Fibroblast of lung (primary cell): ENCODE results near the gene RCOR1. TPM values are rescaled to one million over a fixed set of nuclear protein-coding genes. Genes with fewer than 3 reads are reported as not detected.

Source experiments
- DNase-seq, 2 donors: peaks; one replicate each; pipeline versions ENCODE4 v3.0.0 to v3.0.0-alpha.2; 2010; ENCODE audit warnings: low read depth in 2 of 2
- H2AFZ ChIP-seq: 2 replicates; pipeline ENCODE4 v1.5.1; 2012; ENCODE audit warnings: low read length, control low read depth, inconsistent platforms
- H3K27ac ChIP-seq: 2 replicates; pipeline ENCODE4 v1.5.1; 2011; ENCODE audit warnings: low read length, control low read depth; ENCODE audit not compliant: insufficient read depth
- H3K27me3 ChIP-seq: 2 replicates; pipeline ENCODE4 v1.5.1; 2011; ENCODE audit warnings: mild to moderate bottlenecking, low read length; ENCODE audit not compliant: control insufficient read depth, insufficient read depth
- H3K36me3 ChIP-seq: 2 replicates; pipeline ENCODE4 v1.5.1; 2011; ENCODE audit warnings: low read length; ENCODE audit not compliant: control insufficient read depth, insufficient read depth
- H3K4me1 ChIP-seq: 2 replicates; pipeline ENCODE4 v1.5.1; 2011; ENCODE audit warnings: low read length; ENCODE audit not compliant: control insufficient read depth, insufficient read depth; ENCODE audit errors: extremely low read depth
- H3K4me2 ChIP-seq: 2 replicates; pipeline ENCODE4 v1.5.1; 2011; ENCODE audit warnings: low read length, control low read depth; ENCODE audit not compliant: insufficient read depth; ENCODE audit errors: extremely low read depth
- H3K4me3 ChIP-seq, 4 experiments: fragments of 200-600 bp in 1 of 4; sonication (generic) in 1 of 4; replicated peaks in 1 of 4; 2 replicates each; pipeline ENCODE4 v1.5.1; 2011 to 2016; ENCODE audit warnings: low read length in 4 of 4, low read depth in 3 of 4, mild to moderate bottlenecking in 3 of 4, control low read depth in 2 of 4, inconsistent platforms in 1 of 4, mixed read lengths in 1 of 4; ENCODE audit not compliant: insufficient read depth in 1 of 4; ENCODE audit errors: control extremely low read depth in 1 of 4
- H3K79me2 ChIP-seq: 2 replicates; pipeline ENCODE4 v1.5.1; 2012; ENCODE audit warnings: mild to moderate bottlenecking, low read length, inconsistent platforms; ENCODE audit not compliant: control insufficient read depth, insufficient read depth
- H3K9ac ChIP-seq: 2 replicates; pipeline ENCODE4 v1.5.1; 2011; ENCODE audit warnings: mild to moderate bottlenecking, low read length, control low read depth; ENCODE audit not compliant: insufficient read depth
- H3K9me3 ChIP-seq: 2 replicates; pipeline ENCODE4 v1.5.1; 2012; ENCODE audit warnings: low read depth, low read length; ENCODE audit not compliant: control insufficient read depth, insufficient read depth
- H4K20me1 ChIP-seq: 2 replicates; pipeline ENCODE4 v1.5.1; 2011; ENCODE audit warnings: low read length; ENCODE audit not compliant: control insufficient read depth, insufficient read depth; ENCODE audit errors: extremely low read depth
- EZH2 ChIP-seq: IDR thresholded peaks from 2 replicates; pipeline ENCODE4 v1.5.1; 2012; ENCODE audit warnings: low read length, control low read depth, mild to moderate bottlenecking; ENCODE audit errors: missing control alignments
- polyA plus RNA-seq, 2 donors: library from polyadenylated mRNA; depleted of rRNA in 1 of 2; stranded (reverse) in 1 of 2; unstranded in 1 of 2; fragments of >200 nt; gene quantifications; 2 replicates each; pipeline ENCODE4 v1.2.1, GENCODE V29; 2011 to 2012; ENCODE audit warnings: missing spikeins in 1 of 2
- total RNA-seq: library from RNA; depleted of rRNA; stranded (reverse); fragments of >200 nt; gene quantifications from 2 replicates; pipeline ENCODE4 v1.2.1, GENCODE V29; 2014
- TF ChIP-seq, protein P1 (sequence below), 2 donors: IDR thresholded peaks in 1 of 2; conservative IDR thresholded peaks in 1 of 2; 1 replicate in 1 of 2; 2 replicates in 1 of 2; pipeline ENCODE4 v1.5.1; 2011 to 2012; ENCODE audit warnings: low read length in 2 of 2, control low read depth in 1 of 2, inconsistent platforms in 1 of 2, low read depth in 1 of 2, mild to moderate bottlenecking in 1 of 2

The RCOR1 gene
- total and polyA plus RNA-seq, 2 donors (not counting 1 experiment from before 2014, with no cell fraction given), result 11.4 to 19.6 TPM

DNA sequence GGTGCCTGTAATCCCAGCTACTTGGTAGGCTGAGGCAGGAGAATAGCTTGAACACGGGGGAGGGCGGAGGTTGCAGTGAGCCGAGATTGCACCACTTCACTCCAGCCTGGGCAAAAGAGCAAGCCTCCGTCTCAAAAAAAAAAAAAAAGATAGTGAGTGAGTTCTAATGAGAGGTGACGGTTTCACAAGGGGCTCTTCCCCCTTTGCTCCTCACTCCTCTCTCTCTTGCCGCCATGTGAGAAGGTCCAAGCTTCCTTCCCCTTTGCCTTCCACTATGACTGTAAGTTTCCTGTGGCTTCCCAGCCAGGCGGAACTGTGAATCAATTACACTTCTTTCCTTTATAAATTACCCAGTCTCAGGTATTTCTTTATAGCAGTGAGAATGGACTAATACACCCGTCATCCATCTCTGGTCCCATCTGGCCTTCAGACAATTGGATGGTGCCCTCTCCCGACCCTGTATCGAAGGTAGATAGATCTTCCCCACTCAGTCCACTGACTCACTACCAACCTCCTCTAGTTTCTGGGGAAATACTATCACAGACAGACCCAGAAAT is 27.0 kb upstream of the RCOR1 start:
- H3K4me3 ChIP-seq, result no peak overlapping the region
- H3K79me2 ChIP-seq, result no peaks in the 10 kb centered on the region
- no peaks in the 10 kb centered on the region for H4K20me1 ChIP-seq
- H3K36me3 ChIP-seq, result no peaks in the 10 kb centered on the region
- no peaks in the 10 kb centered on the region for H3K27me3 ChIP-seq
- H3K4me1 ChIP-seq, result no peaks in the 10 kb centered on the region
- H3K27ac ChIP-seq, result no peak overlapping the region
- no peak overlapping the region for H3K9ac ChIP-seq
- no peak for DNase-seq
- no peak overlapping the region for H3K4me2 ChIP-seq
- TF ChIP-seq EZH2, result no peak
- TF ChIP-seq, protein P1, sequence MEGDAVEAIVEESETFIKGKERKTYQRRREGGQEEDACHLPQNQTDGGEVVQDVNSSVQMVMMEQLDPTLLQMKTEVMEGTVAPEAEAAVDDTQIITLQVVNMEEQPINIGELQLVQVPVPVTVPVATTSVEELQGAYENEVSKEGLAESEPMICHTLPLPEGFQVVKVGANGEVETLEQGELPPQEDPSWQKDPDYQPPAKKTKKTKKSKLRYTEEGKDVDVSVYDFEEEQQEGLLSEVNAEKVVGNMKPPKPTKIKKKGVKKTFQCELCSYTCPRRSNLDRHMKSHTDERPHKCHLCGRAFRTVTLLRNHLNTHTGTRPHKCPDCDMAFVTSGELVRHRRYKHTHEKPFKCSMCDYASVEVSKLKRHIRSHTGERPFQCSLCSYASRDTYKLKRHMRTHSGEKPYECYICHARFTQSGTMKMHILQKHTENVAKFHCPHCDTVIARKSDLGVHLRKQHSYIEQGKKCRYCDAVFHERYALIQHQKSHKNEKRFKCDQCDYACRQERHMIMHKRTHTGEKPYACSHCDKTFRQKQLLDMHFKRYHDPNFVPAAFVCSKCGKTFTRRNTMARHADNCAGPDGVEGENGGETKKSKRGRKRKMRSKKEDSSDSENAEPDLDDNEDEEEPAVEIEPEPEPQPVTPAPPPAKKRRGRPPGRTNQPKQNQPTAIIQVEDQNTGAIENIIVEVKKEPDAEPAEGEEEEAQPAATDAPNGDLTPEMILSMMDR (conservative IDR thresholded peaks at IDR 0.05 in 1 of 2, IDR thresholded peaks at IDR 0.05 in 1 of 2; ENCODE audit: low read depth in 1 of 2, low read length in 2 of 2), result no peak
- no peaks in the 10 kb centered on the region for H3K9me3 ChIP-seq
- no peak overlapping the region for H2AFZ ChIP-seq

DNA sequence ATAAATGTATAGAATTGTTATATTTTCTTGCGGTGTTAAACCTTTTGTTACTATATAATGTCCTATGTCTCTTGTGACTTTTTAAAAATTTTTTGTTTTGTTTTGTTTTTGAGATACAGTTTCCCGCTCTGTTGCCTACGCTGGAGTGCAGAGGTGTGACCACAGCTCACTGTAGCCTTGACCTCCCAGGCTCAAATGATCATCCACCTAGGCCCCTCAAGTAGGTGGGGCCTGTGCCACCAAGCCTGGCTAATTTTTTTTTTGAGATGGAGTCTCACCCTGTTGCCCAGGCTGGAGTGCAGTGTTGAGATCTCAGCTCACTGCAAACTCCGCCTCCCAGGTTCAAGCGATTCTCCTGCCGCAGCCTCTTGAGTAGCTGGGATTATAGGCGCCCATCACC is 26.5 kb upstream of the RCOR1 start:
- H3K27ac ChIP-seq, result no peak overlapping the region
- no peak overlapping the region for H3K4me2 ChIP-seq
- no peak overlapping the region for H3K4me3 ChIP-seq
- H3K36me3 ChIP-seq, result no peaks in the 10 kb centered on the region
- no peak overlapping the region for H2AFZ ChIP-seq
- no peak overlapping the region for H3K9ac ChIP-seq
- no peak for DNase-seq
- H4K20me1 ChIP-seq, result no peaks in the 10 kb centered on the region
- no peaks in the 10 kb centered on the region for H3K27me3 ChIP-seq
- no peaks in the 10 kb centered on the region for H3K9me3 ChIP-seq
- no peaks in the 10 kb centered on the region for H3K4me1 ChIP-seq
- no peaks in the 10 kb centered on the region for H3K79me2 ChIP-seq
- TF ChIP-seq, protein P1 (conservative IDR thresholded peaks at IDR 0.05 in 1 of 2, IDR thresholded peaks at IDR 0.05 in 1 of 2; ENCODE audit: low read depth in 1 of 2, low read length in 2 of 2), result no peak
- TF ChIP-seq EZH2, result no peak

DNA sequence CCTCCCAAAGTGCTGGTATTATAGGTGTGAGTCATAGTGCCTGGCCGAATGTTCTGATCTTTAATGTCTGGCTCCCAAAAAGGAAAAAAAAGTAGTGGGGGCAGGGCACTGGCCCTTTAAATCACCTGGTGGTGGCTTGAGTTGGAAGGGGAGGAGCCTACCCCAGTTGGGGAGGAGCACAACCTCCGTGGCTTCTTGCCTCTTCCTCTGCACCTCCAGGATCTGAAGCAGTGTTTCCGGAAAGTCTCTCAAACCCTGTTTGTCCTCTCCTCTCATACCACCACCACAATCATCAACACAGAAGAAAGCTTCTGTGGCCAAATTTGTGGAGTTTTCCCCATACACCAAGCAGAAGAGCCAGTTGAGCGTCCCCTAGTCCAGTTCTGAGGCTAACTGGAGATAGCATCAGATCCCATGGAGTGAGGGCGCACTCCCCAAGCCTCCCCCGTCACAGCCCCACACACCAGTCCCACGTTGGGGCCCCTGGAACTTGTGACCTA is 24.3 kb upstream of the RCOR1 start:
- no peaks in the 10 kb centered on the region for H3K9me3 ChIP-seq
- H3K36me3 ChIP-seq, result no peaks in the 10 kb centered on the region
- no peak overlapping the region for H2AFZ ChIP-seq
- DNase-seq, result no peak
- H3K27ac ChIP-seq, result no peak overlapping the region
- no peak overlapping the region for H3K9ac ChIP-seq
- TF ChIP-seq, protein P1 (conservative IDR thresholded peaks at IDR 0.05 in 1 of 2, IDR thresholded peaks at IDR 0.05 in 1 of 2; ENCODE audit: low read depth in 1 of 2, low read length in 2 of 2), result no peak
- TF ChIP-seq EZH2, result no peak
- no peak overlapping the region for H3K4me2 ChIP-seq
- H3K4me1 ChIP-seq, result no peaks in the 10 kb centered on the region
- no peaks in the 10 kb centered on the region for H4K20me1 ChIP-seq
- H3K27me3 ChIP-seq, result no peaks in the 10 kb centered on the region
- no peak overlapping the region for H3K4me3 ChIP-seq
- no peaks in the 10 kb centered on the region for H3K79me2 ChIP-seq
